ENCODE results near the gene LDOC1.
"Not testable (repeated sequence)": the region's sequence is repeated elsewhere in the genome, so short reads cannot be mapped to it uniquely, and the experiment has no call there.

LDOC1 gene

DNA sequence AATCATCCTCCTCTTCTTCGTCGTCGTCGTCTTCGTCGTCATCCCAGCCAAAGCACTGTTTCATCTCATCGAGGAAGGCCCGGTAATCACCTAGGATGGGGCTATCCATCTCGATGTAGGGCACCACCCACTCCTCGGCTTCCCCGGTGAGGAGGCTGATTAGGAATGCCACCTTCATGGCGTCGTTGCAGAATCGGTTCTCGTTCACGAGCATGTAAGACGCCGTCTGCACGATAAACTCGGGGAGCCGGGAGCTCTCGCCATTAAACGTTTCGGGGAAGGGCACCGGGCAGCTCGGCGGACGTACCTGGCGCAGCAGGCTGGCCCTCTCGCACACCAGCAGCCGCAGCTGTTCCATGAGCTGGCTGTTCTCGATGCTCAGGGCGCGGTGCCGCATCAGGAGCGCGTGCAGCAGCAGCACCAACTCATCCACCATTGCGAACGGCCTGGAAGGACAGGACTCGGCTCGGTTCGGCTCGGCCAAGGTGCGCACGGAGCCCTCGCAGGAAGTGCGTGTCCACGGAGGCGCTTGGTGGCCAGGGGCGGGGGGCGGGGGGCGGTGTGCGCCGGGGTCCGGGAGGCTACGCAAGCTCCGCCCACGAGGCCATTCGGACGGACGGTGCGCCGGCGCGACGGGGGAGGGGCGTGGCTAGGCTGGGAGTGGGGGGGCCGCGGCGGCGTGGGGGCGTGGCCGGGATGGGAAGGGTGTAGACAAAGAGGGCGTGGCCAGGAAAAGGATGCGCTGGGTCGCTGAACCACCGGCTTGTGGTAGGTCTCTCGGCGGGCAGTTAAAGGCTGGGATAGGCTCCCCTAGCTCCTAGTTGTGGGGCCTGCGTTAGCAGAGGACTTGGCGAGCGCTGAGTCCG lies at the start of gene LDOC1:
Gene LDOC1, minus strand, starts transcription at position 544 of the 866 bp plus-strand sequence. Its CDS starts 108 bp downstream, at position 436.
- DNase-seq: peak; percentile 76 to 79

DNA sequence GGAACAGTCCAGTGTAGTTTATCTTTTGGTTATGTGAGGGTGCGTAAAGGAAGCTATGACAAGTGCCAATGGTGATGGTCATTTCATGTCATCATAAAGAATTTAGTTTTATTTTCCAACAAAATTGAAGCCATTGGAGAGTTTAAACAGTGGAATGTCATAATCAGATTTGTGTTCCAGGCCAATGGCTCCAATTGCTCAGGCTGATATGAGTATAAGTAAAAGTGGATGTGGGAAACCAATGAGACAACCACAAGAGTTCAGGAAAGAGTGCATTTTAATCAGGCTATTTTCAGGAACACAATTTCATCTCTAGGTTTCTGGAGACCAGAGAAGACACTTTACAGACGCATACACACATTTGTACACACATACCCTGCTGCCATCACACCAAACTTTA lies 44.7 kb upstream of the LDOC1 start:
- no peak for DNase-seq

DNA sequence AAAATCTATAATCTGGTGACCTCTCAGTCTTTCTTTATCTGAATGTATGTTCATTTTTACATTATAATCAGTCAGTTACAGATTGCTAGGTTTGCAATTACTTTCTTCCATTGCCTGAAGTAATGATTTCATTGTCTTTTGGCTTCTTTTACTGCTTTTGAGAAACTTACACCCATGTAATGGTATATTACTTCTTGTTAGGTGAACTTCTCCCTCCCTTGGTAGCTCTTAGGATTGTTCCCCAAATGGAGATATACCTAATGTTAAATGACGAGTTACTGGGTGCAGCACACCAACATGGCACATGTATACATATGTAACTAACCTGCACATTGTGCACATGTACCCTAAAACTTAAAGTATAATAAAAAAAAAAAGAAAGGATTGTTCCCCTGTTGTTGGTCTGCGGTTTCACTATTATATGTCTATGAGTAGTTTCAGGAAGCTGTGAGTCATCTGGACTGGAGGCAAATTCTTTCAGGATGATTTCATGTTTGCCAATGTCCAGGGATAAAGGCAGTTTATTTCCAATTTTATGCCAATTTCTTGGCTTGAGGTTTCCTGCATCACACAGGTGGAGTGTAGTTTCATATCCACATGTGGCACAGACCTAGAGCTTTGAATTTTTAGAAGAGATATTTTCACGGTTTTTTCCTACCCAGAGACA lies 43.5 kb upstream of the LDOC1 start:
- no peak for DNase-seq

DNA sequence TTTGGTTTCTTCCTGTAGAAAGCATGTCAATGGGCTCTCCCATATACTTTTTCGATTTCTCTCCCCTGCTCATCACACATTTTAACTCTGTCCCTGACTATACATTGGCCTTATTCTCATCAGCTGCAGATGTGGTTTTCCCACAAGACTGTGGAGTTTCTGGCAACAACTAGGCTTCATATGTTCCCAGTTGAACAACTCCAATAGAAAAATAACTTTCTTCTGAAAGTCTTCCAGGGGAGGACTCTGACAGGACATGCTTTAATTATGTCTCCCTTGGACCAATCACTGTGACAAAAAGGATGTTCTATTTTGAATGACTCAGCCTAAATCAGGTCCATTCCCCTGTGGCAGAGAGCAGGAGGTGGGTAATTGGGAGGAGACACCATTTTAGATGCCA lies 37.3 kb upstream of the LDOC1 start:
- DNase-seq: no peak

DNA sequence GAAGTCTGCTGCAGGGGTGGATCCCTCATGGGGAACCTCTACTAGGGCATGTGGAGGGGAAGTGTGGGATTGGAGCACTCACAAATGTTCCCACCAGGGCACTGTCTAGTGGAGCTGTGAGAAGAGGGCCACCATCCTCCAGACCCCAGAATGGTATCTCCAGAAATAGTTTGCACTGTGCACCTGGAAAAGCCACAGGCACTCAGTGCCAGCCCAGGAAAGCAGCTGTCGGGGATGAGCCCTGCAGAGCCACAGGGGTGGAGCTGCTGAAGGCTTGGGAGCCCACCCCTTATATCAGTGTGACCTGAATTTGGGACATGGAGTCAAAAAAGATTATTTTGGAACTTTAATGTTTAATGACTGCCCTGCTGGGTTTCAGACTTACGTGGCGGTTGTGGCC lies 25.0 kb upstream of the LDOC1 start:
- no peak for DNase-seq

DNA sequence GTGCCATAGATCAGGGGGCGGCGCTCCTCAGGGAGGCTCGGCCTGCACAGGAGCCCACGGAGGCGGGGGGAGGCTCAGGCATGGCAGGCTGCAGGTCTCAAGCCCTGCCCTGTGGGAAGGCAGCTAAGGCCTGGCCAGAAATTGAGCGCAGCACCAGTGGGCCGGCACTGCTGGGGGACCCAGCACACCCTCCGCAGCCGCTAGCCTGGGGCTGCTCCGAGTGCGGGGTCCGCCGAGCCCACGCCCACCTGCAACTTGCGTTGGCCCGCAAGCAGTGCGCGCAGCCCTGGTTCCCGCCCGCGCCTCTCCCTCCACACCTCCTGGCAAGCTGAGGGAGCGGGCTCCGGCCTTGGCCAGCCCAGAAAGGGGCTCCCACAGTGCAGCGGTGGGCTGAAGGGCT lies 11.6 kb upstream of the LDOC1 start:
- DNase-seq: not testable (repeated sequence)

DNA sequence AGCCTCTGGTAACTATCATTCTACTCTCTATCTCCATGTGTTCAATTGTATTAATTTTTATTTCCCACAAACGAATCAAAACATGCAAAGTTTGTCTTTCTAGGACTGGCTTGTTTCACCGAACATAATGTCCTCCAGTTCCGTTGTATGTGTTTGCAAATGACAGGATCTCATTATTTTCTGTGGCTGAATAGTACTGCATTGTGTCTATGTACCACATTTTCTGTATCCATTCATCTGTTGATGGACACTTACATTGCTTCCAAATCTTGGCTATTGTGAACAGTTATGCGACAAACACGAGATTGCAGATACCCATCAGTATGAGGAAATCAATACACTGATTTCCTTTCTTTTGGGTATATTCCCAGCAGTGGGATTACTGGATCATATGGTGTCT lies 8.4 kb upstream of the LDOC1 start:
- DNase-seq: no peak

DNA sequence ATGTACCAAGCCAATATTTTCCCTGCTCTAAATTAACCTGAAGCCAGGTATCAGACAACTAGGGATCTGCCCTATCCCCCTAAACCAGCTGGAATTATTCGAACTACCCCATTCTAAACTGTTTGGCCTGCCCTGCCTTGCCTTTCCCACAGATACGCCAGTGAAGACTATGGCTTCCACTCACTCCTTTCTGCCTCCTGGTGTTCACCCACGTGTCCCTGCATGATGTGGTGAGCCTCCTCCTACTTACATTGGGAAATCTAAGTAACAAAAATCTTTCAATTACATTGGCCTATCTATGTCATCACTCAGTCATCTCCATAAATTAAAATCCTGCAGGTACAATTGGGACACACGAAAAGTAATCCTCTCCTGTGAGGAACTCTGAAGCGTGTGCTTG lies 6.1 kb upstream of the LDOC1 start:
- no peak for DNase-seq

DNA sequence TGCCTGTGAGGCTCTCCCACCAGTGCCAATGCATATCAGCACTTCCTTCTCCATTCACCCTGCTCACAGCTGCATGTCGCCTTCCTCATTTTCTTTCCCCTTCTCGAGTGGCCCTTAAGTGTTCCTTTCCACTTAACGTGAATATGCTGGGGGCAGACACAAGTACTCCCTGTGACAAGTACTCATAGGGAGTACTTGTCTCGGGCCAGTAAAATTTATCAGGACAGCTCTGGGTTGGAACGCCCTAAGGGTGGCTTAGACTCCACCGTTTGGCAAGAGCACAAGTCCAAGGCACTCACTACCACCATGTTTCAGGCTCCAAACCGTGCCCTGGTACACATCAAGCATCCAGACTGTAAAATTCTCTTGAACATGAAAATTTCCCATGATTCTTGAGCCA lies 3.9 kb upstream of the LDOC1 start:
- no peak for DNase-seq

DNA sequence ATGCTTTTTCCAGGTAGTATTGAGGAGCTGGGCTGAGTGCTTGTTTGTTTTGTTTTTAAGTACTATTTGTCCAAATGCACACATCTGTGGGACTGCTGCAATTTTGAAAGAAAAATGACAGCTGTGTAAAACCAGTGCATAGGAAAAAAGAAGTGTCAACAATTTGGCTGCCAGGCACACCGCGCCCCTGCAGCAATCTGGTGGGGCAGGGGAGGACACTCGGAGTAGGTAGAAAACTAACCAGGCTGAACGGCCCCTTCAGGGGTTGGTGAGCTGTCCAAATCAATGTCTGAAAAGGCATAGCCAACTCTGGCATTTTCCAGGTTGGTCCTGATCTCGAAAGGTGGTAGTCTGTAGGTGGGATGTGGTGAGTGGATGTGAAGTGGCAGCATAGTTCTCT lies 1.1 kb downstream of the LDOC1 start:
- no peak for DNase-seq

DNA sequence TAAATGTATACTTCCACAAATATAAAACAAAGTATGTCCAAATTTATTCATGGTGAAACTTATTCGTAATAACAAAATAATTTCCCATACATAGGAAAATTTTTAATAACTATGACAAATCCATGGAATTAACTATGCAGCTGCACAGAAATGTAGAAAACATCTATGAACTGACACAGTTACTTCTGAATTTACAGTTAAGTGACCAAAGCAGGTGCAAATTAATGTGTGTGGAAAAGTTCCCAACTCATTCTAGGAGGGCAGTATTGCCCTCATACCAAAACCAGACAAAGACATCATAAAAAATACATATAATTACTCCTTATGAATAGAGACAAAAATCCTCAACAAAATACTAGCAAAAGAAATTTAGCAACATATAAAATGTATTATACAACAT lies 12.5 kb downstream of the LDOC1 start:
- no peak for DNase-seq

DNA sequence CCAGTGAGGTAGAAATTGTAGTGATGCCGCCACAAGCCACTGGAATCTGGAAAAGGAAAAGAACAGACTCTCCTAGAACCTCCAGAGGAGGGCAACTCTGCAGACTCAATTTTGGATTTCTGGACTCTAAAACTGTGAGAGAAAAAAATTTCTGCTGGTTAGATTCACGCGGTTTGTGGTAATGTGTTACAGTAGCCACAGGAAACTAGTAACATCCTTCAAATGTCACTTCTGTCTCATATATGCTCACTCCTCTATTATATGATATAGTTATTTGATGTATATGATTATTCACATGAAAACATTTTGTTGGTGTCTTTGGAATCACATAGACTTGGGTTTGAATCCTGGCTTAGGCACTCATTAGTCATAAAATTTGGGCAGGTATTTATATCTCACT lies 18.8 kb downstream of the LDOC1 start:
- DNase-seq: no peak

DNA sequence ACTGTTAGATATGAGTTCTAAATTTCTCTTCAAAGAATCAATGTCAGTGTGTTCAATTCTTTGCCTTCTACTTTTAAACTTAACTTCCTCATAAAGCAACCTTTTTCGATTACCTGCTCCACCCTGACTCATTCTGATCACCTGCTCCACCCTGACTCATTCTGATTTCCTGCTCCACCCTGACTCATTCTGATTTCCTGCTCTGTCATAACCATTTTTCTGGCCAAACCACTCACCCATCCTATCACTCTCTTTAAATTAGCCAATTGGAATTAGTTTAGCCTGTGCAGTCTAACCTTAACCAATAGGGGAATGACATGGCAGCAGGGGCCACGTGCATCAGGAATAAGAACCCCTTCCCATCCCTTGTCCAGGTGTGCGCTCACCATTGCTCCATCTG lies 21.7 kb downstream of the LDOC1 start:
- not testable (repeated sequence) for DNase-seq

DNA sequence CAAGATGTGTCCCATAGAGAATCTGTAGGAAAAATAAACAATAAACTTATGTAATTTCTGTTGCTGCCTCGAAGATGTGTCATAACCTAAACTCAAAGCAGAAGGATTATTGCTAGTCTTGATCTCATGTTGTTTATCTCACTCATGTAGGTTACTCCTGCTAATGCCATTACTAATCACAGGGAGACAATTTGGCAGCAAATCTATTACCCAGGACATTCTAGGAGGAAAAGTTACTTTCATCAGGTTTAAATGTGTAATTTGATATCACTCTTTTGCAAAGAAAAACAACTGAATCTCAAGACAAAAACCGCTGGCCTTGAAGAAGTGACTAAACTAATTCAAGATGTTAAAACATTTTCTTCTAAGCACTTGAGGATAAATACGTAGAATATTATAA lies 34.0 kb downstream of the LDOC1 start:
- DNase-seq: no peak

DNA sequence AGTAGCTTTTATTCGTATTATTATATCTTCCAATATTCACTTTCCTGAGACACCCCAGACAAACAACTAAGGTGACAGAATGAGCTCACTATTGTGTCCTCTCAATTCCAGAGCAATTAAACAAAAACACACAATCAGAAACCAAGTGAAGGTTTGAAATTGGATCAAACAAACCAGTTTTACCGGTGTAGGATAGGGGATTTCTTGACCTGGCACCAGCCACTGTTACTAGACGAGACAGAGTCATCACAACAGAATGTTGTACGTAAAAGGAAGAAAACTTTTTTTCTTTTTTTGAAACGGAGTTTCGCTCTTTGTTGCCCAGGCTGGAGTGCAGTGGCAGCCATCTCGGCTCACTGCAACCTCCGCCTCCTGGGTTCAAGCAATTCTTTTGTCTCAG lies 43.7 kb downstream of the LDOC1 start:
- no peak for DNase-seq

DNA sequence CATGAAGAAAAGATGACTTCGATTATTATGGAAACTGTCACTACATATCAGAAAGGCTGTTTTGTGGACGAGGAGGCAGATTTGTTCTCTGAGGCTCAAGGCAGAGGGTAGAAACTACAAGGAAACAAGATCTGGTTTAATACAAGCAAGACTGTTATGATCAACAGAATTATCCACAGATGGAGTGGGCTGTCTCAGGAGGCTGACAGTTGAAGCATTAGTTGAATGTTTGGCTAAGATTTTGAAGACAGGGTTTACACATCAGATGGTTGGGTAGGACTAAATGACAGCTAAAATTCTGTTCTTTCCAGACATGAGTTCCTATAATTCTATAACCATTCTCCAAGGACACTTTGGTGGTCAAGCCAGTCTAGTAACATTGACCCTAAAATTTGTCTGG lies 49.8 kb downstream of the LDOC1 start:
- no peak for DNase-seq
